SIG-M5 treated with dmso at 0.1 percent for 504 hours (cell line): ENCODE measurements around the gene B3GAT1.
"Not testable (repeated sequence)": the region's sequence is repeated elsewhere in the genome, so short reads cannot be mapped to it uniquely, and the experiment has no call there.

ENCODE experiments used
- DNase-seq: peaks from one replicate; lab custom pipeline; 2025; ENCODE audit not compliant: unreplicated experiment; lab: John Stamatoyannopoulos, UW

B3GAT1 gene

GRCh38 chr11:134412203-134413042 is at the start of gene B3GAT1:
Gene B3GAT1 (minus strand): TSS chr11:134412242. CDS start chr11:134387659, 24,583 bp downstream.
- DNase-seq, result no peak

GRCh38 chr11:134461621-134462020 is 49.6 kb upstream of the B3GAT1 start:
- no peak for DNase-seq

- DNase-seq, result no peak
These were observed 48.8 kb upstream of the B3GAT1 start for GRCh38 chr11:134460881-134461280.

GRCh38 chr11:134460062-134460561 is 48.1 kb upstream of the B3GAT1 start:
- no peak for DNase-seq

GRCh38 chr11:134459246-134460061 is 47.4 kb upstream of the B3GAT1 start:
- no peak for DNase-seq

- not testable (repeated sequence) for DNase-seq
These were observed 45.5 kb upstream of the B3GAT1 start for GRCh38 chr11:134457411-134458007.

GRCh38 chr11:134455516-134455915 is 43.5 kb upstream of the B3GAT1 start:
- no peak for DNase-seq

GRCh38 chr11:134454146-134454690 is 42.2 kb upstream of the B3GAT1 start:
- no peak for DNase-seq

GRCh38 chr11:134453441-134453840 is 41.4 kb upstream of the B3GAT1 start:
- DNase-seq, result no peak

- no peak for DNase-seq
These were observed 40.8 kb upstream of the B3GAT1 start for GRCh38 chr11:134452838-134453155.

GRCh38 chr11:134452026-134452837 is 40.2 kb upstream of the B3GAT1 start:
- DNase-seq, result no peak

GRCh38 chr11:134450186-134450585 is 38.1 kb upstream of the B3GAT1 start:
- no peak for DNase-seq

GRCh38 chr11:134449713-134450112 is 37.7 kb upstream of the B3GAT1 start:
- no peak for DNase-seq

- no peak for DNase-seq
These were observed 37.0 kb upstream of the B3GAT1 start for GRCh38 chr11:134449051-134449450.

GRCh38 chr11:134447696-134448095 is 35.7 kb upstream of the B3GAT1 start:
- DNase-seq, result no peak

- DNase-seq, result no peak
These were observed 33.7 kb upstream of the B3GAT1 start for GRCh38 chr11:134445601-134446325.

- not testable (repeated sequence) for DNase-seq
These were observed 32.4 kb upstream of the B3GAT1 start for GRCh38 chr11:134444160-134445108.

GRCh38 chr11:134443246-134443645 is 31.2 kb upstream of the B3GAT1 start:
- no peak for DNase-seq

GRCh38 chr11:134442246-134442645 is 30.2 kb upstream of the B3GAT1 start:
- no peak for DNase-seq
